HT-29 (cell line): Measurements from ENCODE around the gene NDRG2. TPM values are rescaled to one million over a fixed set of nuclear protein-coding genes. Genes with fewer than 3 reads are reported as not detected.
"Not testable (repeated sequence)": the region's sequence is repeated elsewhere in the genome, so short reads cannot be mapped to it uniquely, and the experiment has no call there.

Experiments
- DNase-seq: peaks from one replicate; pipeline ENCODE4 v3.0.0-alpha.2; 2015; ENCODE audit warnings: low spot score
- total RNA-seq: library from RNA; depleted of rRNA; stranded (reverse); fragments of >200 nt; shearing (Covaris generic); gene quantifications from 2 replicates; pipeline ENCODE4 v1.2.3, GENCODE V29; 2014

NDRG2 gene
- total RNA-seq, 1 experiment from 2014 or later: 16.0 TPM

DNA sequence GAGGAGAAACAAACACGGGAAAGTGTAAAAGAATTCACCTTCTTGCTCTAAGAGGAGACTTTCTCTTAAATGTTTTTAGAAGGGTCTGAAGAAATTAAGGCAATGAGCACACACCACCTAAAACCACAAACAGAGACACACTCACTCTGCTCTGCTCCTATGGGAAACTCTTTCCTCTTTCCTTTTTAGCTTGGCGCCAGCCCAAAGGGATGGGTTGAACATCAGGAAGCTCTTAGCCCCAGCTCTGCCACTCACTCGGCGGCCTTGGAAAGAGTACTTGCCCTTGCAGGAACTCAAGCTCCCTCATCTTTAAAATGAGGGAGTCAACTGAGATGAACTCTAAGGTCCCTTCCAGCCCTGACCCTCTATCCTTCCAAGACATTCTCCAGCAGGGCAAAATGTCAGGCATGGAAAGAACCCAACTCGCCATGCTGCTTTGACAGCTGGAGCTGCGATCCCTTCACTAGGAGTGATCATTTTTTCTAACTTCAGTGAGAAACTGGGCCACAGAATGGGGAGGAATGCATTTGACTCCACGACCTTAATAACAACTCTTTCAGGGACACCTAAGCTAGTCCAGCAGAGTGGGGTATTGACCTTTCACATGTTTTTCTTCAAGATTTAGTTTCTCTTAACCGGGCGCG lies 31.8 kb upstream of the NDRG2 start:
- peak; percentile 42 for DNase-seq

DNA sequence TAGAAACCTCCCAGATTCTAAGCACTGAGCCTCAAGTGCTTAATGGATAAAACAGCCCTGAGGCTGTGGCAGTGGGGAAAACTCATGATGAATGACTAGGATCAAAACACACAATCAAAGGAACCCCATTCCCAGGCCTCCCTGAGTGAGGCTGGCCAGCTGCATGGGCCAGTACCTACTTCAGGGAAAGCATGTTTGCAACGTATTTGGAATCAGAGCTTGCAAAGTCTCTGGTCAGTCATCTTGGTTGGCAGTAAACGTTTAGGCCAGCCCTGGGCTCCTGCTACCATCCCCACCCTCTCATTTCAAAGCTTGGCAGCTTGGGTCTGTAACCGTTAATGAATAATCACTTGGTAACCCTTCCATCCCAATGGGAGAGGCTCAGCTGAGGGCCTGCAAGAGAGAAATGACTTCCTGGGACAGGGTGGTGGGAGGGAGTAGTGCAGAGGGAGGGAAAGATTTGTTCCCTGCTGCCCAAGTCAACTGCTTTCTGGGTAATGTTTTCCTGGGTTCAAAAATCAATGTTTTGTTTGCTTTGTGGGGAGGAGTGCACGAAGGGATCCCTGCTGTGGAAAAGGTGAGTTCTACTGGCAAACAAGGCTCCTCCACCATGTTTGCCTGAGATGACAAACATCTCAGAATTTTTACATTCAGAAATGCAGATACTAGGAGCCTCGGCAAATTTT lies 30.7 kb upstream of the NDRG2 start:
- peak; percentile 51 for DNase-seq

DNA sequence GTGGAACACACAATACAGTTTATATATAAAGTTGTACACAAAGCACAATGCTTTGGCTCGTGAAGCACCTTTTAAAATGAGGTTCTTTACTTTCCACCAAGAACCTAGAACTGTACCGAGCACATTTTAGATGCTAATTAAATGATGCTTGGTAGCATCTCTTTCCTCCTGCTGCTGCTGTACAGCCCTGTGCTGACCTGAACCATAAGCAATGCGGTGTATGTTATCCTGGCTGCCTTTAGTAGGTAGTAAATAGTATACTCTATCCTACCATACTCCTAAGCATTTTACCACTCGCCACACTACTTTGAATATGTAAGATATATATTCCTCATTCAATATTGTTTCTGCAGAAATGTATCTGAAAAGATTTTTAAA lies 29.9 kb upstream of the NDRG2 start:
- DNase-seq: no peak

DNA sequence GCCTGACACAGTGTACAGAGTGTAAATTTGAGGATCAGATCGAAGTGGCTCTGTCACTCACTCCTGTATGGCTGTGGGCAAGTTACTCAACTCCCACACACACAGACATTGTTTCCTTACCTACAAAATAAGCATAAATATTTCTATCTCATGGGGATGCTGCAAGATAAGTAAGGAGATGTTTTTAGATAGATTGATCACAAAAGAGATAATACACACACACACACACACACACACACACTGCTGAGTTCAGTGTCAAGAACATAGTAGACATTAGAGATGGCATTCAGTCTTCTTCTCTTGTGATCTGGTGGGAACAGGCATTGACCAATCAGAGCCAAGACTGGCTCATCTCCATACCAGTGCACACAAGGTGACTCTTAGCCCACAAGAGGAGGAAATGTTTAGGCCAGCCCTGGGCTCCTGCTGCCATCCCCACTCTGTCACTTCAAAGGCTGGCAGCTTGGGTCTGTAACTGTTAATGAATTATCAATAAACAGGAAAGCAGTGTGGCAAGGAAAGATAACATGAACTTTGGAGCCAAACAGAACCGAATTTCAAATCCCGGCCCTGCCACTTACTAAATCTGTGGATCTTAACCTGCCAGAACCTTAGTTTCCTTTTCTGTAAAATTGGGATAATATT lies 29.4 kb upstream of the NDRG2 start:
- peak; percentile 54 for DNase-seq

DNA sequence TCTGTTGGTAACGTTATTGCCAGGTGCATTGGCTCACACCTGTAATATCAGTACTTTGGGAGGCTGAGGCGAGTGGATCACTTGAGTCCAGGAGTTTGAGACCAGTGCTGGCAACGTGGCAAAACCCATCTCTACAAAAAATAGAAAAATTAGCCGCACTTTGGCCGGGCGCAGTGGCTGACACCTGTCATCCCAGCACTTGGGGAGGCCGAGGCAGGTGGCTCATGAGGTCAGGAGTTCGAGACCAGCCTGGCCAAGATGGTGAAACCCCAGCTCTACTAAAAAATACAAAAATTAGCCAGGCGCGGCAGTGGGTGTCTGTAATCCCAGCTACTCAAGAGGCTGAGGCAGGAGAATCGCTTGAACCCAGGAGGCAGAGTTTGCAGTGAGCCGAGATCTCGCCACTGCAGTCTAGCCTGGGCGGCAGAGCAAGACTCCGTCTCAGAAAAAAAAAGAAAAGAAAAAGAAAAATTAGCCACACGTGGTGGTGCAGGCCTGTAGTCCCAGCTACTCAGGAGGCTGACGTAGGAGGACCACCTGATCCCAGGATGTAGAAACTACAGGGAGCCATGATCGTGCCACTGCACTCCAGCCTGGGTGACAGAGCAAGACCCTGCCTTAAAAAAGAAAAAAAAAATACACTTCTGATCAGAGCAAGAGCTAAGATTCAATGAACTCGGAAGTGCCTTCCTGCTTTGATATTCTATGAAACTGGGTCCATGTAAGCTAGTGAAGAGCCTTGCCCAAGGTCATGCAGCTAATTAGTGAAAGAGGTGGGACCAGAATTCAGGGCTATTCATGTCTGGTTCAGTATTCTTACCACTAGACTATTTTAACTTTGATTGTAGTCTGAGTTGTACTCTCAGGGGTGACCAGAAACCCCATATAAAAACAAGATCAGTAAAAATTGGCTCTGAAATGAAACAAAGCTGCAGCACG lies 28.6 kb upstream of the NDRG2 start:
- no peak for DNase-seq

DNA sequence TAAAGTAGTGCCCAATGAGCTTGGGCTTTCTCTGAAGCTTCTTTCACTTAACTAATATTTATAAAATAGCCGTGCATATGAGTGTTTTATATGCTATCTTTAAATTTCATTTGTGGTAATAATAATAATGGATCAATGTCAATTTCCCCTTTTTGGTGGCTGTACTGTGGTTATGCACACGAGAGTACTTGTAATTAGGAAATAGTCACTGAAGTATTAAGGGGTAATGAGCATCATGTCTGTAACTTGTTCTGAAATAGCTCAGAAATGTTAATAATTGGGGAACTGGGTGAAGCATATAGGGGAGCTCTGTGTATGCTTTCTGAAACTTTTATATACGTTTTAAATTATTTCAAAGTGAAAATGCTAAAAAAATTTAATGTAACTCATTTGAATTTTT lies 25.7 kb upstream of the NDRG2 start:
- no peak for DNase-seq

DNA sequence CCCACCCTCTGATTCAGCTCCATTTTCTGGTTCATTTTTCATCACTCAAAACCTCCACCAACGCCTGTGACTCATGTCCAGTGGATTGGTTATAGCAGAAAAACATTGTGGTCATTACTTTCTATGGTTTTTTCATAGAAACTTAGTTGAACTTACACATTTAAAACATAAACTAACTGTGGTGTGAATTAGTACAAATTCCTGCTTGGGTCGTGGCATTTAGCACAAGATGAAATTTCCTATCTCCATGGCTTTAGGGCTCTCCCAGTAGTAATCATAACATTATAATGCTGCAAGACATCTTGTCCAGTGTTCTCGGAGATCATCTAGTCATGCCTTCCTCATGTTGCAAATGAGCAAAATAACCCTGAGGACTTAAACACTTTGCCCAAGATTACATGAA lies 24.4 kb upstream of the NDRG2 start:
- no peak for DNase-seq

DNA sequence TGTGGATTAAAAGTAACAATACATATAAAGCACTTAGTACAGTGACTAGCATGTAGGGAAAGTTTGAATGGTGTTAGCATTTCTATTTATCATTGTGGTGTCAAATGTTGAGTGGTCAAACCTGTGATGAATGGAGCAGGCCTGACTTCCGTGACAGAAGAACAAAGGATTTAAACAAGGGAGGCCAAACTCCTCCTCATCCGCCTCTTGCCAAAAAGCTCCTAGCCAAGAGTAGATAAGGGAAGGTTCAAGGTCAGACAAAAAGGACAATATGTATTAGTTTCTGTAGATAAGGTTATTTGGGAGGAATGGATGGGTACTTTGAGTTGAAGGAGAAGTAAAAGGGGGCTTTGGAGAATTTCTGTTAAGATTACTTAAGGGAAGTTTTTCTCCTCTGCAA lies 23.8 kb upstream of the NDRG2 start:
- DNase-seq: no peak

DNA sequence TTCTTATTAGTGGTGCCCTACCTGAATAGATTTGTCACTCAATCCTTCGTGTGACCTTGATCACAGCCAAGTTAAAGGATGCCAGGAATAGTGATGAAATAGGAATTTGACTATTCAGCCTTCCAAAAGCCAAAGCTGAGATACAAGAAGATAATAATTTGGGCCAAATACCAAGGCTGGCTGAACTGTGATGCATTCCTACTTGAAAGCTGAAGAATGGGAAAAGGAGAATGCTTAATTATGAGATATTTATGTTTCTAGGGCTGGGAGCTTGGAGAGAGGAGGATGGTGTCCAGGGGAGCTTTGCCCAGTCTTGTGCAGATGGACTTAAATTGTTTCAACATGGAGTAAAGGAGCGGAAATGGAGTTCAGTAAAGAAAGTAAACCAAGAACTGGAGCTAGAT lies 22.5 kb upstream of the NDRG2 start:
- DNase-seq: no peak

DNA sequence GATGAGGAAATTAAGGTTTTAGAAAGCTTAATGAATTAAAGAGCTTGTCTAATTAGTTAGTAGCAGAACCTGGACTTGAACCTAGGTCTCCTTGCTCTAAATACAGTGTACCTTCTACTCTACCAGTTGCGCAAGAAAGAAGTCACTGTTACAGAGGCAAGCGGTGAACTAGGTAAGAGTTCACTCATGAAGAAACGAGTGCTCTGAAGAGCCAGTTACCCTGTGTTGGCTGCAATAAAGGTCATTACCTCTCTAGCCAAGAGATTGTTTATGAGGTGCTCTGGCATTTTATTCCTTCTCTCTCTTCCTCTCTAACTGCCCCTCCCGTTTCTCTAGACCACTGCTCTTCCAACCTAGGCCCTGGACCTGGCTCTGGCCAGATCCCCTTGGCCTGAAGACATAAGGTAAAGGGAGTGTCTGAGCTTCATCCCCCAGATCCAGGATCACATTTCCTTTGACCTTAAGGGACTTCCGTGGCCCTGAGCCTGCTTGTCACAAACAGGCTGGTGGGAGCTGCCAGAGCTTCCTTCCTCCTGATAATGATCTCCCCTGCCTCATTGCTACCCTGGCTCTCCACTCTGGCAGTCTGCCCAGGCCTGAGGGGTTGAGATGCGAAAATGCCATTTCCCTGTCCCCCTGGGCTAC lies 19.2 kb upstream of the NDRG2 start:
- DNase-seq: no peak

DNA sequence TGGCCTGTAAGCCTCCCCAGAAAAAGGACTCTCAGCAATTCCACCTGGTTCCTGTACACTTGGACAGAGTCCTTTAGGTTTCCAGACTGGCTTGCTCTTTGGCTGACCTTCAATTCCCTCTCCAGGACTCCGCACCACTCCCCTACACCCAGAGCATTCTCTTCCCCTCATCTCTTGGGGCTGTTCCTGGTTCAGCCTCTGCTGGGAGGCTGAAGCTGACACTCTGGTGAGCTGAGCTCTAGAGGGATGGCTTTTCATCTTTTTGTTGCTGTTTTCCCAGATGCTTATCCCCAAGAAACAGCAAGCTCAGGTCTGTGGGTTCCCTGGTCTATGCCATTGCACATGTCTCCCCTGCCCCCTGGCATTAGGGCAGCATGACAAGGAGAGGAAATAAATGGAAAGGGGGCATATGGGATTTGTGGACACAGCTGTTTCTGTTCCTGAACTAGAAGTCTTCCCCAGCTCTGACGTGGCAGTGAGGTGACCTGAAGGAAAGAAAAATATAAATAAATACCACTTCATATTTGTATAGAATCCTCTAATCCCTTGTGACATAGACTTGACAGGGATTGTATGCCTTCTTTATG lies 18.6 kb upstream of the NDRG2 start:
- DNase-seq: no peak

DNA sequence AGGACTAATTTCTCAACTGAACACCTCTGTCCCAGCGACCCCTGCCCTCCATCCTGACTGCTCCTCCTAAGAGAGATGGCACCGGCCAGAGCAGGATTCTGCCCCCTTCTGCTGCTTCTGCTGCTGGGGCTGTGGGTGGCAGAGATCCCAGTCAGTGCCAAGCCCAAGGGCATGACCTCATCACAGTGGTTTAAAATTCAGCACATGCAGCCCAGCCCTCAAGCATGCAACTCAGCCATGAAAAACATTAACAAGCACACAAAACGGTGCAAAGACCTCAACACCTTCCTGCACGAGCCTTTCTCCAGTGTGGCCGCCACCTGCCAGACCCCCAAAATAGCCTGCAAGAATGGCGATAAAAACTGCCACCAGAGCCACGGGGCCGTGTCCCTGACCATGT lies 18.1 kb upstream of the NDRG2 start:
- DNase-seq: no peak

DNA sequence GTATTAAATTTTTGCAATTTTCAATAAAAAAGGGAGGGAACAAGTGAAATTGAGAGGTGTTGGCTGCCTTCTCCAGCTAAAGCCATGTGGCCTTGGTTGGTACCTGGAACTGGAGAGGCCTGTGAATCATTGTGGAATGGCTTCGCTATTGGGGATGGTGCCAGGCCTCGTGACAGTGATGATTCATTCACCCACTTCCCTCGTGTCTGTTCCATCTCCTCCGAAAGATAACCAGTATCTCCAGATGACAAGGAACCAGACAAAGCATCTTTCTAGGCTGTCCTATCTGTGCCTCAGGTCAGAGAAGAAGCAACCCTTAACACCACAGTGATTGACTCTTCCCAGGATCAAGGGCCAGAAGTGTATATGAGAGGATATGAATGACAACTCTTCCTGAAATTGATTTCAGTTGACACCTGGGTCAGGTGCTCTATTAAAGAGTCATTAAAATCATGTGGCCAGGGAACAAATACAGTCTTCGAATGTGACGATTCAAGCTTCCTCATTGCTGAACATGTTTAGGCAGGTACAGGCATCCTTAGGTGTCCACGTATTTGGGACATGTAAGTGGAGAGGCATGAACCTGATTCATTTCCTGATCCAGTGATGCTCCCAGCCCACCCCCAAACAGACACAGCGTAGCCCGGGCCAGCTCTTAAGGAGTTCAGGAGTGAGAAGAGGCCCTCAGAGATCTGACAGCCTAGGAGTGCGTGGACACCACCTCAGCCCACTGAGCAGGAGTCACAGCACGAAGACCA lies 17.0 kb upstream of the NDRG2 start, which contains the start of gene RNASE7:
Gene RNASE7, plus strand, starts transcription at position 687 of the 758 bp plus-strand sequence. CDS start 631 bp downstream, outside the sequence.
- DNase-seq: no peak

DNA sequence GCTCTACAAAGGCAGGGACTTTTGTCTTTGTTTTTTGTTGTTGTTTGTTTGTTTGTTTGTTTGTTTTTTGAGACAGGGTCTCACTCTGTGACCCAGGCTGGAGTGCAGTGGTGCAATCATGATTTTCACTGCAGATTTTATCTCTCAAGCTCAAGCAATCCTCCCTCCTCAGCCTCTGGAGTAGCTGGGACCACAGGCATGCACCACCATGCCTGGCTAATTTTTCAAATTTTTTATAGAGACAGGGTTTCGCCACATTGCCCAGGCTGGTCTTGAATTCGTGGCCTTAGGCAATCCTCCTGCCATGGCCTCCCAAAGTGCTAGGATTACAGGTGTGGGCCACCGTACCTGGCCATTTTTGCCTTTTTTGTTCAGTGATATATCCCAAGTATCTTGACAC lies 16.1 kb upstream of the NDRG2 start:
- not testable (repeated sequence) for DNase-seq

DNA sequence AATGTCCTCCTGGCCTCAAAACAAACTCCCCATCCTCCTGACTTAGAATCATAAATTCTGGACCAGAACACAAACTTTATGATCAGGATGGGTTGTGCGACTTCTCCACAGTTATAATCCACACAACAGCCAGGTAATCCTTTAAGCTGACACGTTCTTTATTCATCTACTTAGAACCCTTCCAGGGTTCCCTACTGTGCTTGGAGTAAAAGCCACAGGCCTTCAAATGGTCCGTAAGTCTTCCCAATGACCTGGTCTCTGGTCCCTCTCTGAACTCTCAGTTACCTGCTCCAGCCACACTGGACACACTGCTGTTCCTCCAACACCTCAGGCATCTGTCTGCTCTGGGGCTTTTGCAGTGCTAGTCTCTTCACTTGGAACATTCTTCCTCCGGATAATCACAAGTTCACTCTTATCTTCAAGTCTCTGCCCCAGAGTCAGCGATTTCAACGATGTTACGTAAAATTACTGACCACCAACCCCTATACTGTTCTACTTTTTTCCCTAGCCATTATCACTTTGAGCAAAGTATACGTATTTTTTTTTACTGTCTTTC lies 15.6 kb upstream of the NDRG2 start:
- no peak for DNase-seq

DNA sequence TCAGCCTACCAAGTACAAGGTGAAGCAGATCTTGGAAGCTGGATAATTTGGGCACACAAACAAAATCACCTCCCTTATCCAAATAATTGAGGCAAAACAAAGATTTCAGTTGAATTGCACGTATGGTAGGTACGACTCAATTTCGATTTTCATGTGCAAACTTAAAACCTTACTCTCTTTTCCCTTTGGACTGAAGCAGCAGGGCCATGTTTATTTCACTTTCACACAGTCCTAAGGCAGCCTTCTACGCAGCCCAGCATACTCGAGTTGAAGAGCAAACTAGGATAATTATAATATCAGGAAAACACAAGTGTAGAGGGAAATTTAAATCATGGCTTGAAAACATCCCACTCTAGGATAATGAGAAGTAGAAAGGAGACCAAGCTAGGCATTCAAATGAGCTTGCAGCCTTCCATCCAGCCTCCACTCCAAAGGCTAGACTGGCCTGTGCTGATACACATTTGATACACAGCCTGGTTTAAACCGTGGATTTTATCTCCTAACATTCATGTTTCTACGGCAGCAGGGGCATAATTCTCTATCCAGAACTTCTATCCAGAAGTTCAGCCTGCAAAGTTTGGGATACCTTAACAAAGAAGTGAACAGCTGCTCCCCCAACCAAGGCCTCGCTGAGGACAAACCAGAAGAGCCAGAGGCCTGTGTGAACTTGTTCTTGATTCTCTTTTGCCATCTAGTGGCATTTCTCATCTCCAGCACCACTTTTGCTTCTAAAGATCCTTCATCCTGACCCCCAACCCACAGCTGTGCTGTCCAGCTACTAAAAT lies 14.9 kb upstream of the NDRG2 start:
- peak; percentile 58 for DNase-seq

DNA sequence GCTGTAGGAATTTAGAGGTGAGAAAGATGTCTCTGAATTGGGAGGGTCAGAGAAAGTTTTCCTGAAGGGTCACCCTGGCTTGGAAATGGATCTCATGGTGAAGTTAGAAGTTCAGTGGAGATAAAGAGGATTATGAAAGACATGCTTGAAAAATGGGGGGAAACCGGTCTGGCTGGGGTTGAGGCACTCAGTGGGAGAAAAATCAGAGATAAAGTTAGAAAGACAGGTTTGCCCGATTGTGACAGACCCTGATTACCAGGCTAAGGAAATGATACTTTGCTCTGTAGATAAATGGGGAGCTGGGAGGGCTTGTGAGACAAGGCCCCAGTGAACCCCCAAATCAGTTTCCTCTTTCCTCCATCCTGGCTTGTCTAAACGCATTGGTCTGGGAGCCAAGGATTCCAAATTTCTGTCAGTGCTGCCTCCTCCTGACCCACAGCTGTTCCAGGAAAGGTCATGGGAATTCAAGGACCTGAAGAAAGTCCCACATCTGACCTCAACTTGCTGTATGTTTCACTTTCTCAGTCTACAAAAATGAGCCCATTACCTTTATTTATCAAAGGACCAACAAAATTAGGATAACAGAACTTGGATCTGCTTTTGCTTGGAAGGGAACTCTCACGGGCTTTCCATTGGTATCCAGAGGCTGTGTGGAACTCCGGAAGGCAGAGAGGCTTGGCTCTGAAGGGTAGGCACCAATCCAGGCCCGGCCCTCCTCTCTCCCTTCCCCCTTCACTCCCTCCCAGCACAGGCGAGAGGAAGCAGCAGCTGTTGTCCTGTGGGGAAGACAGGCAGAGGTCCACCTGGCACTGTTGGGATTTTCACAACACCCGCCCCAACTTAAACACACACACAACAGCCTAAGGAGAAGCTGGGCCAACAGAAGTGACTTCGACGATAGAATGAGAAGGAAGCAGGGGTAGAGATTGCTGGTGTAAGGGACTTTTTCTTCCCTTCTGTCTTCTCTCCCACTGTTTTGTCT lies 13.9 kb upstream of the NDRG2 start:
- no peak for DNase-seq

DNA sequence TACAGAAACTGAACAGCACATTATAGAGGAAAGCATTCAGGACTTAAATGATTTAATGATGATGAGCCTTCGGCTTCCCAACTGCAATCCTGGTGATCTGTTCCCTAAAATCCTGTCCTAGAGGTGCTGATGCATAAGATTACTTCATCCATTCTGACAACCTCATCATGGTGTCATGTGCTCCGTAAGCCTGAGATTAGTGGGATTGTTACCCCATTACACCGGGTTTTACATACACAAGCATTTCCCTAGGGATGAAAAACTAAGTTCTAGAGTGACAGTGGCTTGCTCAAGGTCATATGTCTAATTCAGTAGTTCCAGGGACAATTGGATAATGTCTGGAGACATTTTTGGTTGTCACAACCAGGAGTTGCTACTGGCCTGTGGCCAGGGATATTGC lies 12.3 kb upstream of the NDRG2 start:
- no peak for DNase-seq
